ENCODE results near the gene ARHGEF19.

DNA sequence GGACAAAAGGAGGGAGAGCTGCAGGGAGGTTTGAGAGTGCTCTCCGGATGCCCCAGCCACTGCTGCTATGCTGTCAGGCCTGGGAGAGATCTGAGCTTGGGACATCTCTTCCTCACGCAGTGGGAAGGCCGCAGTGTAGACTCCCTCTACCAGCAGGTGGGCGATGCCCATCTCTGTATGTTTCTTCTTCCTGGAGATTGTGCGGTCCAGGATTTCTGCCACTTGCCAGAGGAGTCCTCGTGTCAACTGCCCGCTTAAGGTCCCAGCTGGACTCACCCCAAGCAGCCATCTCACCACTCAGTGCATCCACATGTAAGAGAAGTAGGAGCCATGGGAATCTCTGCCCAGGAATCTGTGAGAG is 13.7 kb upstream of the ARHGEF19 start:
- TF ChIP-seq, protein P1, sequence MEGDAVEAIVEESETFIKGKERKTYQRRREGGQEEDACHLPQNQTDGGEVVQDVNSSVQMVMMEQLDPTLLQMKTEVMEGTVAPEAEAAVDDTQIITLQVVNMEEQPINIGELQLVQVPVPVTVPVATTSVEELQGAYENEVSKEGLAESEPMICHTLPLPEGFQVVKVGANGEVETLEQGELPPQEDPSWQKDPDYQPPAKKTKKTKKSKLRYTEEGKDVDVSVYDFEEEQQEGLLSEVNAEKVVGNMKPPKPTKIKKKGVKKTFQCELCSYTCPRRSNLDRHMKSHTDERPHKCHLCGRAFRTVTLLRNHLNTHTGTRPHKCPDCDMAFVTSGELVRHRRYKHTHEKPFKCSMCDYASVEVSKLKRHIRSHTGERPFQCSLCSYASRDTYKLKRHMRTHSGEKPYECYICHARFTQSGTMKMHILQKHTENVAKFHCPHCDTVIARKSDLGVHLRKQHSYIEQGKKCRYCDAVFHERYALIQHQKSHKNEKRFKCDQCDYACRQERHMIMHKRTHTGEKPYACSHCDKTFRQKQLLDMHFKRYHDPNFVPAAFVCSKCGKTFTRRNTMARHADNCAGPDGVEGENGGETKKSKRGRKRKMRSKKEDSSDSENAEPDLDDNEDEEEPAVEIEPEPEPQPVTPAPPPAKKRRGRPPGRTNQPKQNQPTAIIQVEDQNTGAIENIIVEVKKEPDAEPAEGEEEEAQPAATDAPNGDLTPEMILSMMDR (IDR thresholded peaks at IDR 0.05) = no peak
- TF ChIP-seq POLR2A (IDR thresholded peaks at IDR 0.05) = no peak

Measured in heart left ventricle (tissue), 13 donors.